ENCODE measurements around the gene CCDC141. TPM values are rescaled to one million over a fixed set of nuclear protein-coding genes. Genes with fewer than 3 reads are reported as not detected.

Gene CCDC141
- total and polyA plus RNA-seq, 2 of the 13 experiments (the other 11 are each of a cell fraction or from before 2014, with no cell fraction given): not detected

GRCh38 chr2:179072527-179072926, 22.6 kb upstream of the CCDC141 start:
- Histone ChIP-seq H4K20me1 (ENCODE audit: insufficient read depth, low read length) (no peaks in the 10 kb centered on the region), H3K79me2 (ENCODE audit: insufficient read depth, low read length) (no peaks in the 10 kb centered on the region), H3K27ac (ENCODE audit: extremely low read length, insufficient read depth, low read length) (no peak overlapping the region), H3K4me3 (replicated peaks in 1 of 3; ENCODE audit: insufficient read depth in 1 of 3, low read depth in 2 of 3, low read length in 3 of 3) (no peak overlapping the region), H3K36me3 (replicated peaks in 1 of 2; ENCODE audit: control insufficient read depth in 1 of 2, insufficient read depth in 2 of 2, low read length in 2 of 2) (no peaks in the 10 kb centered on the region), H3K4me2 (ENCODE audit: low read depth, low read length) (no peak overlapping the region), H3K27me3 (ENCODE audit: control insufficient read depth in 1 of 2, insufficient read depth in 2 of 2, low read length in 2 of 2) (0 out of 5 replicates have a peak, but pooled peaks cover 0 to 6% of the 10 kb centered on the region in 2 experiments), H3K4me1 (ENCODE audit: insufficient read depth, low read length) (0 out of 2 replicates have a peak, but pooled peaks cover 6% of the 10 kb centered on the region), H3K9ac (ENCODE audit: insufficient read depth, low read depth, low read length) (no peak overlapping the region), H2AFZ (ENCODE audit: low read length) (no peak overlapping the region), H3K9me3 (ENCODE audit: low read length) (no peaks in the 10 kb centered on the region)
- FAIRE-seq (no peak), DNase-seq (ENCODE audit: low spot score) (no peak), ATAC-seq (no peak)
- ChIA-PET POLR2A (no interaction called here), CTCF (ENCODE audit: low intra/inter-chr PET ratio, low total read pairs) (no interaction called here)
- in situ Hi-C loops (cut with HindIII; ENCODE audit: extremely low pct_ligation_motif_present, low pct_unique_long_range_greater_than_20kb): no loop called here
- intact Hi-C loops (cut with micrococcal nuclease; ENCODE audit: unreplicated experiment): no loop called here
- BruUV-seq (replicated peaks): no TSS peak
- 3% methylated on average over 3 of the region's 3 CpGs for WGBS (ENCODE audit: low lambda C conversion rate)
- TF ChIP-seq KDM4B (CRISPR knock-in tag; IDR thresholded peaks at IDR 0.05) (no peak), PRDM15 (CRISPR knock-in tag; IDR thresholded peaks at IDR 0.05) (no peak), HIC2 (CRISPR knock-in tag; IDR thresholded peaks at IDR 0.05; ENCODE audit: low read depth) (no peak), IRF9 (CRISPR knock-in tag; IDR thresholded peaks at IDR 0.05; ENCODE audit: borderline replicate concordance) (no peak), SYNCRIP (IDR thresholded peaks at IDR 0.05; ENCODE audit: insufficient read depth, low read depth, low read length) (no peak), ZBTB44 (CRISPR knock-in tag; IDR thresholded peaks at IDR 0.05) (no peak), ZBTB20 (CRISPR knock-in tag; IDR thresholded peaks at IDR 0.05; ENCODE audit: borderline replicate concordance, low read depth) (no peak), ZNF572 (CRISPR knock-in tag; IDR thresholded peaks at IDR 0.05) (no peak), ZMAT3 (CRISPR knock-in tag; conservative IDR thresholded peaks at IDR 0.05) (no peak), U2AF2 (IDR thresholded peaks at IDR 0.05; ENCODE audit: low read depth, low read length) (no peak), ZNF790 (CRISPR knock-in tag; IDR thresholded peaks at IDR 0.05; ENCODE audit: borderline replicate concordance) (no peak), AGO2 (optimal IDR thresholded peaks at IDR 0.05; ENCODE audit: low read depth, low read length) (no peak), ZNF274 (CRISPR knock-in tag; IDR thresholded peaks at IDR 0.05) (no peak), RNF2 (conservative IDR thresholded peaks at IDR 0.05; ENCODE audit: low read depth) (no peak), HOXA5 (CRISPR knock-in tag; IDR thresholded peaks at IDR 0.05) (no peak), HMGA1 (CRISPR knock-in tag; conservative IDR thresholded peaks at IDR 0.05) (no peak)
